DND-41 (cell line): Measurements from ENCODE around the gene RNF144A.
A peak's percentile ranks its signal among the peaks of the same experiment; 100 is the strongest.

Experiments used
- ATAC-seq: fragments of 200-7000 bp; cut with Tn5 transposase; 3 replicates; pipeline ENCODE4 v1.9.1; 2021; ENCODE audit warnings: low read depth; ENCODE audit not compliant: insufficient read depth
- DNase-seq: peaks from one replicate; pipeline ENCODE4 v3.0.0-alpha.2; 2020
- H2AFZ ChIP-seq: 2 replicates; pipeline ENCODE4 v1.6.0; 2012; ENCODE audit warnings: low read depth, low read length
- H3K27ac ChIP-seq: 2 replicates; pipeline ENCODE4 v1.5.1; 2012; ENCODE audit warnings: low read length, inconsistent platforms
- H3K27me3 ChIP-seq: fragments of 200-600 bp; sonication (generic); 2 replicates; pipeline ENCODE4 v1.6.0; 2012; ENCODE audit warnings: low read length, mild to moderate bottlenecking, inconsistent platforms; ENCODE audit not compliant: insufficient read depth, poor library complexity
- H3K36me3 ChIP-seq: 2 replicates; pipeline ENCODE4 v1.5.1; 2012; ENCODE audit warnings: low read length, inconsistent platforms; ENCODE audit not compliant: insufficient read depth
- H3K4me1 ChIP-seq: 2 replicates; pipeline ENCODE4 v1.5.1; 2012; ENCODE audit warnings: mild to moderate bottlenecking, low read length; ENCODE audit not compliant: insufficient read depth
- H3K4me2 ChIP-seq: 2 replicates; pipeline ENCODE4 v1.6.0; 2012; ENCODE audit warnings: mild to moderate bottlenecking, moderate library complexity, low read length, inconsistent platforms; ENCODE audit not compliant: insufficient read depth
- H3K4me3 ChIP-seq, 2 experiments: fragments of 200-600 bp in 1 of 2; shearing (Covaris generic) in 1 of 2; 2 replicates each; pipeline ENCODE4 v1.5.1; 2012 to 2016; ENCODE audit warnings: inconsistent platforms in 2 of 2, low read length in 2 of 2, mild to moderate bottlenecking in 2 of 2, low read depth in 1 of 2, moderate library complexity in 1 of 2
- H3K79me2 ChIP-seq: 2 replicates; pipeline ENCODE4 v1.6.0; 2012; ENCODE audit warnings: low read length, inconsistent platforms; ENCODE audit not compliant: insufficient read depth
- H3K9ac ChIP-seq: 2 replicates; pipeline ENCODE4 v1.6.0; 2012; ENCODE audit warnings: low read depth, mild to moderate bottlenecking, inconsistent platforms, low read length, moderate library complexity
- H3K9me3 ChIP-seq: 2 replicates; pipeline ENCODE4 v1.5.1; 2012; ENCODE audit warnings: low read length, moderate library complexity, mild to moderate bottlenecking, inconsistent platforms; ENCODE audit not compliant: insufficient read depth, severe bottlenecking
- H4K20me1 ChIP-seq: 2 replicates; pipeline ENCODE4 v1.6.0; 2012; ENCODE audit warnings: low read length; ENCODE audit not compliant: insufficient read depth
- CTCF ChIP-seq: IDR thresholded peaks from 2 replicates; pipeline ENCODE4 v1.5.1; 2012; ENCODE audit warnings: borderline replicate concordance, low read length, moderate library complexity, mild to moderate bottlenecking; ENCODE audit not compliant: poor library complexity, severe bottlenecking; ENCODE audit errors: extremely low read depth
- EZH2 ChIP-seq: IDR thresholded peaks from 3 replicates; pipeline ENCODE4 v1.6.1; 2012; ENCODE audit warnings: borderline replicate concordance, low read depth, mild to moderate bottlenecking, moderate library complexity, low read length, inconsistent platforms; ENCODE audit not compliant: severe bottlenecking

The RNF144A gene

GRCh38 chr2:7047661-7048060 lies 130.4 kb downstream of the RNF144A start:
- ATAC-seq, result no peak
- no peak overlapping the region for H3K4me2 ChIP-seq
- H3K4me3 ChIP-seq, result no peak overlapping the region
- H3K79me2 ChIP-seq, result no peaks in the 10 kb centered on the region
- no peaks in the 10 kb centered on the region for H4K20me1 ChIP-seq
- DNase-seq, result no peak
- H3K27ac ChIP-seq, result no peak overlapping the region
- no peaks in the 10 kb centered on the region for H3K4me1 ChIP-seq
- no peak overlapping the region for H3K9ac ChIP-seq
- H2AFZ ChIP-seq, result no peak overlapping the region
- H3K9me3 ChIP-seq, result no peaks in the 10 kb centered on the region
- H3K36me3 ChIP-seq, result peaks cover 51% of the 10 kb centered on the region
- no peaks in the 10 kb centered on the region for H3K27me3 ChIP-seq
- TF ChIP-seq CTCF (no peak), EZH2 (no peak)

- H3K27ac ChIP-seq, result no peak overlapping the region
- no peak overlapping the region for H3K4me2 ChIP-seq
- H3K9me3 ChIP-seq, result no peaks in the 10 kb centered on the region
- peaks cover 51% of the 10 kb centered on the region for H3K36me3 ChIP-seq
- DNase-seq, result peak; percentile 15
- TF ChIP-seq CTCF (no peak), EZH2 (no peak)
- peak; percentile 57 for ATAC-seq
- no peaks in the 10 kb centered on the region for H3K4me1 ChIP-seq
- H3K4me3 ChIP-seq, result no peak overlapping the region
- H3K79me2 ChIP-seq, result no peaks in the 10 kb centered on the region
- no peak overlapping the region for H3K9ac ChIP-seq
- H3K27me3 ChIP-seq, result no peaks in the 10 kb centered on the region
- no peak overlapping the region for H2AFZ ChIP-seq
- no peaks in the 10 kb centered on the region for H4K20me1 ChIP-seq
These were observed 131.6 kb downstream of the RNF144A start for GRCh38 chr2:7048762-7049294.

GRCh38 chr2:7052404-7052803 lies 135.2 kb downstream of the RNF144A start:
- TF ChIP-seq CTCF (no peak), EZH2 (no peak)
- Histone ChIP-seq H3K4me2 (no peak overlapping the region), H3K27me3 (no peaks in the 10 kb centered on the region), H2AFZ (no peak overlapping the region), H4K20me1 (no peaks in the 10 kb centered on the region), H3K9ac (no peak overlapping the region), H3K79me2 (no peaks in the 10 kb centered on the region), H3K36me3 (peaks cover 29% of the 10 kb centered on the region; the same call in 1 of the 2 replicates), H3K27ac (no peak overlapping the region), H3K4me1 (peaks cover 30% of the 10 kb centered on the region), H3K9me3 (no peaks in the 10 kb centered on the region), H3K4me3 (no peak overlapping the region)
- ATAC-seq, result no peak
- DNase-seq, result no peak
